Calu3 (cell line): ENCODE data around the gene VAV1. TPM values are rescaled to one million over a fixed set of nuclear protein-coding genes. Genes with fewer than 3 reads are reported as not detected.
"Not testable (repeated sequence)": the region's sequence is repeated elsewhere in the genome, so short reads cannot be mapped to it uniquely, and the experiment has no call there.

Experiments used
- BruUV-seq: library from RNA; stranded (reverse); fragments of 400-500 nt; replicated peaks from 2 replicates; lab custom pipeline; 2021; lab: Mats Ljungman, UMichigan
- CTCF ChIA-PET: fragments of 300-600 bp; sonication (Branson Sonifier 250); formaldehyde crosslinking; loops from one replicate; lab custom pipeline; 2022; ENCODE audit warnings: antibody characterized with exemption; lab: Charles Lee
- DNase-seq: peaks from one replicate; pipeline ENCODE4 v3.0.0; 2022
- H3K27ac Mint-ChIP-seq: one replicate; pipeline ENCODE4 v1.8.0; 2022; ENCODE audit warnings: mixed read lengths; ENCODE audit not compliant: unreplicated experiment
- H3K27me3 Mint-ChIP-seq: one replicate; pipeline ENCODE4 v1.8.0; 2022; ENCODE audit warnings: mixed read lengths; ENCODE audit not compliant: unreplicated experiment
- H3K36me3 Mint-ChIP-seq: one replicate; pipeline ENCODE4 v1.8.0; 2022; ENCODE audit warnings: mild to moderate bottlenecking, moderate library complexity, mixed read lengths; ENCODE audit not compliant: insufficient read depth, unreplicated experiment
- H3K4me1 Mint-ChIP-seq: one replicate; pipeline ENCODE4 v1.8.0; 2022; ENCODE audit warnings: mild to moderate bottlenecking, low read depth, mixed read lengths; ENCODE audit not compliant: unreplicated experiment
- H3K4me3 Mint-ChIP-seq: one replicate; pipeline ENCODE4 v1.8.0; 2022; ENCODE audit warnings: mild to moderate bottlenecking, low read depth, moderate library complexity, mixed read lengths; ENCODE audit not compliant: unreplicated experiment
- H3K9me3 Mint-ChIP-seq: one replicate; pipeline ENCODE4 v1.8.0; 2022; ENCODE audit warnings: low read depth, mixed read lengths; ENCODE audit not compliant: unreplicated experiment
- CTCF ChIP-seq: fragments of 200-600 bp; IDR thresholded peaks from one replicate; pipeline ENCODE4 v1.8.0; 2022; ENCODE audit warnings: antibody characterized with exemption; ENCODE audit not compliant: unreplicated experiment
- intact Hi-C: fragments of 100-400 bp; cut with micrococcal nuclease; formaldehyde crosslinking; loops from one replicate; pipeline ENCODE4 v1.10.0; 2022; ENCODE audit not compliant: unreplicated experiment
- total RNA-seq: library from RNA; stranded (reverse); gene quantifications from 2 replicates; pipeline ENCODE4 v1.2.3, GENCODE V29; 2022

VAV1 gene
- total RNA-seq, 1 experiment from 2014 or later, result 0.28 TPM

GRCh38 chr19:6794686-6795431 lies 22.4 kb downstream of the VAV1 start:
- Mint-ChIP-seq H3K9me3 (no peaks in the 10 kb centered on the region), H3K4me1 (peaks cover 11% of the 10 kb centered on the region), H3K4me3 (no peak overlapping the region), H3K36me3 (peaks cover 4% of the 10 kb centered on the region), H3K27me3 (no peaks in the 10 kb centered on the region), H3K27ac (no peak overlapping the region)
- CTCF ChIA-PET, result no interaction called here
- DNase-seq, result no peak
- BruUV-seq, result no TSS peak
- no peak for TF ChIP-seq CTCF
- intact Hi-C loops, result no loop called here

DNA sequence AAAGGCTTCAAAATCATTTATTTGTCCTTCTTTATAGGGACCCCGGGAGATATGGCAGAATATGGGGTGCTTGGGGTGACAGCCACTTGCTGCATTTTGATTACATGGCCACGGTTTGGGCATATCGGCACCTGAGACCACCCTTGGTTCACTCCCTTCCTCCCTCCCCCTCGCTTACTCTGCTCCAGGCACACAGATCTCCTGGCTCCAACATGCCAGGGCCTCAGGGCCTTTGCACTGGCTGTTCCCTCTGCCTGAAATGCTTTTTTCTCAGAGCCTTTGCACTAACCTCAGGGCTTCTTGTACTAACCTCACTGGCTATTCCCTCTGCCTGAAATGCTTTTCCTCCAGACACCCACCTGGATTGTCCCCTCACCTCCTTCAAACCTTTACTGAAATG lies 23.8 kb downstream of the VAV1 start:
- peaks cover 18% of the 10 kb centered on the region for H3K4me1 Mint-ChIP-seq
- CTCF ChIA-PET, result no interaction called here
- no peak for DNase-seq
- H3K36me3 Mint-ChIP-seq, result peaks cover 13% of the 10 kb centered on the region
- H3K4me3 Mint-ChIP-seq, result no peak overlapping the region
- H3K9me3 Mint-ChIP-seq, result no peaks in the 10 kb centered on the region
- no peak for TF ChIP-seq CTCF
- no TSS peak for BruUV-seq
- no peak overlapping the region for H3K27ac Mint-ChIP-seq
- intact Hi-C loops, result no loop called here
- H3K27me3 Mint-ChIP-seq, result no peaks in the 10 kb centered on the region

- DNase-seq, result no peak
- CTCF ChIA-PET, result interaction anchor here (0.7 kb wide), 2 partner anchors 73 to 1175 kb away, joined by 5 to 6 read pairs; partner anchors contain the start of genes SAFB and SAFB2
- no peaks in the 10 kb centered on the region for H3K9me3 Mint-ChIP-seq
- H3K36me3 Mint-ChIP-seq, result peaks cover 20% of the 10 kb centered on the region
- no TSS peak for BruUV-seq
- peaks cover 32% of the 10 kb centered on the region for H3K4me1 Mint-ChIP-seq
- no peak overlapping the region for H3K4me3 Mint-ChIP-seq
- TF ChIP-seq CTCF, result no peak
- H3K27ac Mint-ChIP-seq, result no peak overlapping the region
- intact Hi-C loops, result no loop called here
- no peaks in the 10 kb centered on the region for H3K27me3 Mint-ChIP-seq
These were observed 25.1 kb downstream of the VAV1 start for GRCh38 chr19:6797646-6798045.

GRCh38 chr19:6800160-6800790 lies 27.8 kb downstream of the VAV1 start:
- not testable (repeated sequence) for H3K9me3 Mint-ChIP-seq, H3K27me3 Mint-ChIP-seq
- intact Hi-C loops, result loop anchor here (2.0 to 10.0 kb wide), 3 partner anchors 33 to 65 kb away; partner anchors contain the start of genes GPR108, SH2D3A and TRIP10

More at GRCh38 chr19:6800160-6800790, 27.8 kb downstream of the VAV1 start:
- Mint-ChIP-seq H3K27ac (peak overlapping the region; percentile 99), H3K4me3 (peak overlapping the region; percentile 81), H3K36me3 (peaks cover 20% of the 10 kb centered on the region), H3K4me1 (peaks cover 33% of the 10 kb centered on the region)
- not testable (repeated sequence) for DNase-seq, BruUV-seq
- CTCF ChIA-PET, result interaction anchor here (0.5 to 1.3 kb wide), 3 partner anchors 32 to 63 kb away, joined by 3 to 10 read pairs (median 6); no protein-coding TSS in a partner anchor
